Esophagus squamous epithelium (tissue), 5 donors: Measurements from ENCODE around the gene ALPK3. TPM values are rescaled to one million over a fixed set of nuclear protein-coding genes. Genes with fewer than 3 reads are reported as not detected.
A peak's percentile ranks its signal among the peaks of the same experiment; 100 is the strongest.

Experiments
- DNase-seq: peaks from one replicate; lab custom pipeline; 2025; lab: John Stamatoyannopoulos, UW
- H3K27ac ChIP-seq, 4 donors: fragments of 200-600 bp; sonication (generic); one replicate each; pipeline ENCODE4 v1.5.1; 2016 to 2019; ENCODE audit warnings: mild to moderate bottlenecking in 1 of 4
- H3K27me3 ChIP-seq, 4 donors: fragments of 200-600 bp; sonication (generic); 1 replicate in 3 of 4; 2 replicates in 1 of 4; pipeline versions ENCODE4 v1.5.1 to v1.6.0; 2017 to 2021; ENCODE audit warnings: antibody characterized with exemption in 1 of 4
- H3K36me3 ChIP-seq, 3 donors: fragments of 200-600 bp; sonication (generic); one replicate each; pipeline ENCODE4 v1.5.1; 2016 to 2019
- H3K4me1 ChIP-seq, 3 donors: fragments of 200-600 bp; sonication (generic); one replicate each; pipeline ENCODE4 v1.5.1; 2017 to 2019
- H3K4me3 ChIP-seq, 4 donors: fragments of 200-600 bp; sonication (generic); 1 replicate in 3 of 4; 2 replicates in 1 of 4; pipeline ENCODE4 v1.5.1; 2016 to 2019; ENCODE audit warnings: mild to moderate bottlenecking in 2 of 4, moderate library complexity in 1 of 4
- H3K9me3 ChIP-seq, 3 donors: fragments of 200-600 bp; sonication (generic); one replicate each; pipeline ENCODE4 v1.5.1; 2016 to 2019
- CTCF ChIP-seq, 6 experiments: fragments of 450-650 bp in 4 of 6; fragments of 200-600 bp in 2 of 6; sonication (generic) in 2 of 6; IDR thresholded peaks; one replicate each; pipeline ENCODE4 v1.5.1; 2016 to 2019; ENCODE audit warnings: antibody characterized with exemption in 6 of 6, mild to moderate bottlenecking in 4 of 6, moderate library complexity in 4 of 6
- POLR2A ChIP-seq, 4 donors: fragments of 450-650 bp; IDR thresholded peaks; one replicate each; pipeline ENCODE4 v1.6.1; 2017; ENCODE audit warnings: antibody characterized with exemption in 4 of 4, mild to moderate bottlenecking in 4 of 4, moderate library complexity in 3 of 4
- WGBS, 2 donors: methylation state at CpG; one replicate each; pipeline ENCODE4 v1.1.5; 2018; 5-methylcytosine and 5-hydroxymethylcytosine counted together
- intact Hi-C: fragments of 100-400 bp; cut with DNase I; formaldehyde crosslinking; loops from one replicate; pipeline ENCODE4 v1.15.0; 2022
- total RNA-seq, 4 donors: library from RNA; depleted of rRNA; stranded (reverse); fragments of >200 nt; gene quantifications; one replicate each; pipeline ENCODE4 v1.1.0, GENCODE V29; 2016
- donor health status: DM: yes; HTN: yes; CAD: no.

Gene ALPK3
- total RNA-seq, 4 donors from 2014 or later, result 1.8 to 4.2 (median 2.7) TPM

GRCh38 chr15:84910928-84911623 is 93.9 kb downstream of the ALPK3 start:
- 74 to 80% methylated on average over 14 to 15 of the region's 17 CpGs for WGBS, 2 donors

GRCh38 chr15:84911879-84912660 is 94.9 kb downstream of the ALPK3 start:
- Histone ChIP-seq H3K4me3 (no peak overlapping the region), H3K4me1 (peaks cover 23 to 62% (median 34%) of the 10 kb centered on the region in 3 donors), H3K27ac (peak overlapping the region; percentile 67 to 82 (median 74)), H3K27me3 (no peaks in the 10 kb centered on the region), H3K9me3 (no peaks in the 10 kb centered on the region), H3K36me3 (no peaks in the 10 kb centered on the region)
- 25 to 42% methylated on average over 5 to 6 of the region's 6 CpGs for WGBS, 2 donors
- TF ChIP-seq POLR2A (IDR thresholded peaks at IDR 0.05), result no peak
- no peak for TF ChIP-seq CTCF (IDR thresholded peaks at IDR 0.05)
- no peak for DNase-seq
- intact Hi-C loops, result no loop called here

More at GRCh38 chr15:84910928-84911623, 93.9 kb downstream of the ALPK3 start:
- H3K36me3 ChIP-seq, result no peaks in the 10 kb centered on the region
- no peaks in the 10 kb centered on the region for H3K27me3 ChIP-seq
- TF ChIP-seq CTCF (IDR thresholded peaks at IDR 0.05), result no peak
- TF ChIP-seq POLR2A (IDR thresholded peaks at IDR 0.05), result no peak
- no peaks in the 10 kb centered on the region for H3K9me3 ChIP-seq
- intact Hi-C loops, result no loop called here
- H3K4me1 ChIP-seq, result peaks cover 23 to 62% (median 34%) of the 10 kb centered on the region in 3 donors
- no peak for DNase-seq
- peak overlapping the region in 2 of 4 donors; percentile 59 to 71 for H3K27ac ChIP-seq
- no peak overlapping the region for H3K4me3 ChIP-seq

GRCh38 chr15:84913360-84913723 is 96.2 kb downstream of the ALPK3 start:
- Histone ChIP-seq H3K4me1 (peaks cover 23 to 62% (median 34%) of the 10 kb centered on the region in 3 donors), H3K27me3 (no peaks in the 10 kb centered on the region), H3K9me3 (no peaks in the 10 kb centered on the region), H3K27ac (peak overlapping the region; percentile 67 to 82 (median 74)), H3K36me3 (no peaks in the 10 kb centered on the region), H3K4me3 (no peak overlapping the region)
- 88 to 89% methylated on average over 2 of the region's 2 CpGs for WGBS, 2 donors
- no peak for DNase-seq
- intact Hi-C loops, result no loop called here
- TF ChIP-seq CTCF (IDR thresholded peaks at IDR 0.05) (no peak), POLR2A (IDR thresholded peaks at IDR 0.05) (no peak)

- intact Hi-C loops, result no loop called here
- H3K27me3 ChIP-seq, result no peaks in the 10 kb centered on the region
- 54 to 59% methylated on average over 3 of the region's 5 CpGs for WGBS, 2 donors
- no peak overlapping the region for H3K4me3 ChIP-seq
- H3K4me1 ChIP-seq, result peaks cover 23 to 58% (median 34%) of the 10 kb centered on the region in 3 donors
- no peaks in the 10 kb centered on the region for H3K36me3 ChIP-seq
- H3K27ac ChIP-seq, result peak overlapping the region in 3 of 4 donors; percentile 59 to 74 (median 70)
- no peaks in the 10 kb centered on the region for H3K9me3 ChIP-seq
- DNase-seq, result no peak
- no peak for TF ChIP-seq CTCF (IDR thresholded peaks at IDR 0.05)
- TF ChIP-seq POLR2A (IDR thresholded peaks at IDR 0.05), result no peak
Measured at GRCh38 chr15:84914351-84914750, 97.2 kb downstream of the ALPK3 start.
